ENCODE measurements around the gene SOWAHC. TPM values are rescaled to one million over a fixed set of nuclear protein-coding genes. Genes with fewer than 3 reads are reported as not detected.

Gene SOWAHC
- total and polyA plus RNA-seq, 4 experiments from 2014 or later: 0.37 to 1.5 (median 1.1) TPM

DNA sequence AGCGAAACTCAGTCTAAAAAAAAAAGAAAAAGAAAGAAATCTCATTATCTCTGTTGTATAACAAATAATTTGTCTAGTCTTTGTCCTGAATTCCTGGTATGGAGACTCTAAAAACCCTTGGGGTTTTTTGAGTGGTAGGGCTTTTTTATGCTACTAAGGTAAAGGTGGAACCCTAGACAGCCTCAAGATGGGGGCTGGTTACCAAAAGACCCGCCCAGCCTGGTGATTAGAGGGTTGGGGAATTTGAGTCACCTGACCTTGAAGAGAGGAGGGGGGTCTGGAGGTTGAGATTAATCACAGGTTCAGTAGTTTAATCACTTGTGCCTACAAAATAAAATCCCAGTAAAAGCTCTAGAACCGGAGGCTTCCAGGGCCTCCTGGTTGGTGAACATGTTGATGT, 17.6 kb downstream of the SOWAHC start:
- Mint-ChIP-seq H3K27ac (no peak overlapping the region), H3K4me1 (peaks cover 0 to 6% (median 0%) of the 10 kb centered on the region in 4 donors), H3K4me3 (no peak overlapping the region), H3K9me3 (peaks cover 0 to 2% (median 0%) of the 10 kb centered on the region in 8 donors), H3K36me3 (no peaks in the 10 kb centered on the region), H3K27me3 (peaks cover 3 to 5% of the 10 kb centered on the region in 2 donors)
- POLR2A ChIA-PET (ENCODE audit: partially characterized antibody): no interaction called here
- intact Hi-C loops (cut with micrococcal nuclease): no loop called here
- CTCF ChIA-PET (ENCODE audit: partially characterized antibody): no interaction called here
- no peak for DNase-seq
- no peak overlapping the region for H3K4me3 ChIP-seq (ENCODE audit: low read length in 2 of 2)
- no peaks in the 10 kb centered on the region for H3K27me3 ChIP-seq (ENCODE audit: insufficient read depth, low read length)
- H3K36me3 ChIP-seq (ENCODE audit: insufficient read depth, low read length): no peaks in the 10 kb centered on the region
- H3K9me3 ChIP-seq (ENCODE audit: control insufficient read depth in 1 of 2, low read length in 2 of 2): no peaks in the 10 kb centered on the region
- H3K4me1 ChIP-seq (ENCODE audit: insufficient read depth, low read length): peaks cover 5% of the 10 kb centered on the region
- H3K27ac ChIP-seq (ENCODE audit: low read depth, low read length): no peak overlapping the region

DNA sequence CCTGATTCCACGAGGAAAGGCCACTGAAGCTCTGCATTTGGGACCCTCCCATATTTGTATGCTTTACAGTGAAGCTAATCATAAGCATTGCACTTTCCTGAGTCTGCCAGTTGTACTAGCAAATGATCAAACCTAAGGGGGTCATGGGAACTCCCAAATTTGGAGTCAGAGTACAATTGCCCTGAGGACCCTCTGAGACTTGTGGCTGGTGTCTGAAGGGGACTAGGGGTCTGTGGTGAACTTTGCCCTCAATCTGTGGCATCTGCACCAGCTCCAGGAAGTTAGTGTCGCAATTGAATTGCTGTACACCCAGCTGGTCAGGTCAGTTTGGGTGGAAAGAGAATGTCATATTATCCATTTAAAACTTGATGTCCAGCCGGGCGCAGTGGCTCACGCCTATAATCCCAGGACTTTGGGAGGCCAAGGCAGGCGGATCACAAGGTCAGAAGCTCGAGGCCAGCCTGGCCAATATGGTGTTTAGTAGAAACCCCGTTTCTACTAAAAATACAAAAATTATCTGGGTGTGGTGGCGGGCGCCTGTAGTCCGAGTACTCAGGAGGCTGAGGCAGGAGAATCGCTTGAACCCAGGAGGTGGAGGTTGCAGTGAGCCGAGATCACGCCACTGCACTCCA, 18.1 kb downstream of the SOWAHC start:
- Mint-ChIP-seq H3K9me3 (peaks cover 0 to 2% (median 0%) of the 10 kb centered on the region in 8 donors), H3K36me3 (no peaks in the 10 kb centered on the region), H3K4me1 (peaks cover 0 to 6% (median 0%) of the 10 kb centered on the region in 4 donors), H3K4me3 (no peak overlapping the region), H3K27ac (peak overlapping the region in 1 of 7 donors; percentile 23), H3K27me3 (peaks cover 3 to 5% of the 10 kb centered on the region in 2 donors)
- no peaks in the 10 kb centered on the region for H3K9me3 ChIP-seq (ENCODE audit: control insufficient read depth in 1 of 2, low read length in 2 of 2)
- no peaks in the 10 kb centered on the region for H3K27me3 ChIP-seq (ENCODE audit: insufficient read depth, low read length)
- ChIA-PET CTCF (ENCODE audit: partially characterized antibody) (no interaction called here), POLR2A (ENCODE audit: partially characterized antibody) (no interaction called here)
- H3K27ac ChIP-seq (ENCODE audit: low read depth, low read length): no peak overlapping the region
- no peak for DNase-seq
- H3K36me3 ChIP-seq (ENCODE audit: insufficient read depth, low read length): no peaks in the 10 kb centered on the region
- H3K4me3 ChIP-seq (ENCODE audit: low read length in 2 of 2): no peak overlapping the region
- peaks cover 5% of the 10 kb centered on the region for H3K4me1 ChIP-seq (ENCODE audit: insufficient read depth, low read length)
- intact Hi-C loops (cut with micrococcal nuclease): no loop called here

DNA sequence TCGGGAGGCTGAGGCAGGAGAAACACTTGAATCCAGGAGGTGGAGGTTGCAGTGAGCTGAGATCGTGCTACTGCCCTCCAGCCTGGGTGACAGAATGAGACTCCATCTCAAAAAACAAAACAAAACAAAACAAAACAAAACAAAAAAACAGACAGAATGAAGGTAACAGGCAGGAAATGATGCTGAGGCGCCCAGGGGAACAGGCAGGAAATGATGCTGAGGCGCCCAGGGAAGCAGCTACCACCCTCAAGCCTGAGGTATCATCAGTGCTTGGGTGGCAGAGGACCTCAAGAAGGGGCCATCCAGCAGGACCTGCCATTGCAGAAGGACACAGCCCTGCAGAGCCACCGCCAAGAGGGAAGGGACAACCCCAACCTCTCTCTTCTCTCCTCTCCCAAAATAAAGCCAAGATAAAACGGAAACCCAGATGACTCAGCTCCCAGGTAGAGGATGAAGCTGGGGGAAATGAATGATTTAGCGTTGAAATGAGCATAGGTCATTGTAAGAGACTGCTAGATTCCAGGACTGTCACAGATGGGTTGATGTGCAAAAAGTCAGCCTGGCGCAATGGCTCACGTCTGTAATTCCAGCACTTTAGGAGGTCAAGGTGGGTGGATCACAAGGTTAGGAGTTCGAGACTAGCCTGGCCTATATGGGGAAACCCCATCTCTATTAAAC, 19.3 kb downstream of the SOWAHC start:
- peaks cover 13% of the 10 kb centered on the region for H3K4me1 ChIP-seq (ENCODE audit: insufficient read depth, low read length)
- peak in 1 of 5 donors; percentile 30 for DNase-seq
- H3K4me3 ChIP-seq (ENCODE audit: low read length in 2 of 2): no peak overlapping the region
- H3K4me1 Mint-ChIP-seq: peaks cover 4 to 13% (median 6%) of the 10 kb centered on the region in 4 donors
- H3K27ac Mint-ChIP-seq: peak overlapping the region in 1 of 7 donors; percentile 68
- no peaks in the 10 kb centered on the region for H3K36me3 Mint-ChIP-seq
- H3K9me3 ChIP-seq (ENCODE audit: control insufficient read depth in 1 of 2, low read length in 2 of 2): no peaks in the 10 kb centered on the region
- peak overlapping the region in 2 of 8 donors; percentile 53 to 54 for H3K4me3 Mint-ChIP-seq
- peaks cover 0 to 2% (median 0%) of the 10 kb centered on the region in 8 donors for H3K9me3 Mint-ChIP-seq
- H3K27ac ChIP-seq (ENCODE audit: low read depth, low read length): no peak overlapping the region
- intact Hi-C loops (cut with micrococcal nuclease): no loop called here
- no peaks in the 10 kb centered on the region for H3K27me3 ChIP-seq (ENCODE audit: insufficient read depth, low read length)
- ChIA-PET CTCF (ENCODE audit: partially characterized antibody) (no interaction called here), POLR2A (ENCODE audit: partially characterized antibody) (no interaction called here)
- no peaks in the 10 kb centered on the region for H3K36me3 ChIP-seq (ENCODE audit: insufficient read depth, low read length)
- H3K27me3 Mint-ChIP-seq: peaks cover 2% of the 10 kb centered on the region in 2 donors

GRCh38 chr2:109635426-109636304, 21.5 kb downstream of the SOWAHC start:
- peaks cover 0 to 2% of the 10 kb centered on the region in 2 donors for H3K27me3 Mint-ChIP-seq
- no peak for DNase-seq
- peaks cover 14% of the 10 kb centered on the region for H3K4me1 ChIP-seq (ENCODE audit: insufficient read depth, low read length)
- H3K36me3 Mint-ChIP-seq: no peaks in the 10 kb centered on the region
- H3K4me1 Mint-ChIP-seq: peaks cover 5 to 16% (median 6%) of the 10 kb centered on the region in 4 donors
- no peaks in the 10 kb centered on the region for H3K27me3 ChIP-seq (ENCODE audit: insufficient read depth, low read length)
- ChIA-PET POLR2A (ENCODE audit: partially characterized antibody) (no interaction called here), CTCF (ENCODE audit: partially characterized antibody) (no interaction called here)
- peaks cover 0 to 2% (median 0%) of the 10 kb centered on the region in 8 donors for H3K9me3 Mint-ChIP-seq
- no peak overlapping the region for H3K4me3 ChIP-seq (ENCODE audit: low read length in 2 of 2)
- H3K9me3 ChIP-seq (ENCODE audit: control insufficient read depth in 1 of 2, low read length in 2 of 2): no peaks in the 10 kb centered on the region
- H3K27ac Mint-ChIP-seq: no peak overlapping the region
- no peak overlapping the region for H3K27ac ChIP-seq (ENCODE audit: low read depth, low read length)
- H3K36me3 ChIP-seq (ENCODE audit: insufficient read depth, low read length): no peaks in the 10 kb centered on the region
- H3K4me3 Mint-ChIP-seq: no peak overlapping the region
- intact Hi-C loops (cut with micrococcal nuclease): no loop called here

GRCh38 chr2:109636317-109636716, 22.2 kb downstream of the SOWAHC start:
- Histone ChIP-seq H3K9me3 (ENCODE audit: control insufficient read depth in 1 of 2, low read length in 2 of 2) (no peaks in the 10 kb centered on the region), H3K36me3 (ENCODE audit: insufficient read depth, low read length) (no peaks in the 10 kb centered on the region), H3K27me3 (ENCODE audit: insufficient read depth, low read length) (no peaks in the 10 kb centered on the region), H3K4me3 (ENCODE audit: low read length in 2 of 2) (no peak overlapping the region), H3K4me1 (ENCODE audit: insufficient read depth, low read length) (peaks cover 14% of the 10 kb centered on the region), H3K27ac (ENCODE audit: low read depth, low read length) (no peak overlapping the region)
- ChIA-PET POLR2A (ENCODE audit: partially characterized antibody) (no interaction called here), CTCF (ENCODE audit: partially characterized antibody) (no interaction called here)
- no peak overlapping the region for H3K4me3 Mint-ChIP-seq
- H3K36me3 Mint-ChIP-seq: no peaks in the 10 kb centered on the region
- peaks cover 0 to 2% (median 0%) of the 10 kb centered on the region in 8 donors for H3K9me3 Mint-ChIP-seq
- H3K27ac Mint-ChIP-seq: peak overlapping the region in 1 of 7 donors; percentile 42
- no peak for DNase-seq
- intact Hi-C loops (cut with micrococcal nuclease): no loop called here
- peaks cover 0 to 2% of the 10 kb centered on the region in 2 donors for H3K27me3 Mint-ChIP-seq
- H3K4me1 Mint-ChIP-seq: peaks cover 5 to 16% (median 6%) of the 10 kb centered on the region in 4 donors

GRCh38 chr2:109637749-109638570, 23.8 kb downstream of the SOWAHC start:
- H3K4me1 Mint-ChIP-seq: peaks cover 5 to 16% (median 6%) of the 10 kb centered on the region in 4 donors

More at GRCh38 chr2:109637749-109638570, 23.8 kb downstream of the SOWAHC start:
- Histone ChIP-seq H3K36me3 (ENCODE audit: insufficient read depth, low read length) (no peaks in the 10 kb centered on the region), H3K9me3 (ENCODE audit: control insufficient read depth in 1 of 2, low read length in 2 of 2) (no peaks in the 10 kb centered on the region), H3K27ac (ENCODE audit: low read depth, low read length) (no peak overlapping the region), H3K4me3 (ENCODE audit: low read length in 2 of 2) (no peak overlapping the region), H3K27me3 (ENCODE audit: insufficient read depth, low read length) (no peaks in the 10 kb centered on the region), H3K4me1 (ENCODE audit: insufficient read depth, low read length) (peaks cover 14% of the 10 kb centered on the region)
- Mint-ChIP-seq H3K27me3 (peaks cover 0 to 2% of the 10 kb centered on the region in 2 donors), H3K27ac (peak overlapping the region in 5 of 7 donors; percentile 20 to 68 (median 48)), H3K36me3 (no peaks in the 10 kb centered on the region), H3K4me3 (peak overlapping the region in 5 of 8 donors; percentile 20 to 49 (median 35)), H3K9me3 (peaks cover 0 to 2% (median 0%) of the 10 kb centered on the region in 8 donors)
- DNase-seq: peak in 2 of 5 donors; percentile 4 to 10
- POLR2A ChIA-PET (ENCODE audit: partially characterized antibody): no interaction called here
- CTCF ChIA-PET (ENCODE audit: partially characterized antibody): no interaction called here
- intact Hi-C loops (cut with micrococcal nuclease): no loop called here

All from CD4-positive, alpha-beta memory T cell (primary cell).